HepG2 (cell line): Measurements from ENCODE around the gene SPOPL. TPM values are rescaled to one million over a fixed set of nuclear protein-coding genes. Genes with fewer than 3 reads are reported as not detected.

Source experiments
- CREM ChIP-seq, 2 experiments: sonication (generic) in 1 of 2; formaldehyde crosslinking in 1 of 2; IDR thresholded peaks; 2 replicates each; pipeline versions ENCODE4 v1.4.0 to v1.6.1; 2016 to 2020; ENCODE audit warnings: antibody characterized with exemption in 1 of 2, mild to moderate bottlenecking in 1 of 2, missing genetic modification reagents in 1 of 2
- DPF2 ChIP-seq: sonication (generic); formaldehyde crosslinking; IDR thresholded peaks from 2 replicates; pipeline ENCODE4 v1.4.0; 2020; ENCODE audit warnings: mild to moderate bottlenecking, low read depth, missing genetic modification reagents, borderline replicate concordance
- ISL2 ChIP-seq: sonication (generic); formaldehyde crosslinking; IDR thresholded peaks from 2 replicates; pipeline ENCODE4 v1.5.0; 2020; ENCODE audit warnings: missing genetic modification reagents
- MTF2 ChIP-seq: sonication (generic); formaldehyde crosslinking; IDR thresholded peaks from 2 replicates; pipeline ENCODE4 v1.5.0; 2020; ENCODE audit warnings: missing genetic modification reagents, borderline replicate concordance
- NRL ChIP-seq: sonication (generic); formaldehyde crosslinking; IDR thresholded peaks from 2 replicates; pipeline ENCODE4 v1.5.0; 2020; ENCODE audit warnings: missing genetic modification reagents, mild to moderate bottlenecking, moderate library complexity, borderline replicate concordance
- PRMT3 ChIP-seq: sonication (generic); formaldehyde crosslinking; IDR thresholded peaks from 2 replicates; pipeline ENCODE4 v1.8.1; 2022; ENCODE audit warnings: low read depth, mild to moderate bottlenecking, moderate library complexity, missing genetic modification reagents, borderline replicate concordance
- ZNF225 ChIP-seq: sonication (generic); formaldehyde crosslinking; IDR thresholded peaks from 2 replicates; pipeline ENCODE4 v1.4.0; 2020; ENCODE audit warnings: mild to moderate bottlenecking, missing genetic modification reagents
- ZNF343 ChIP-seq: sonication (generic); formaldehyde crosslinking; IDR thresholded peaks from 2 replicates; pipeline ENCODE4 v1.4.0; 2020; ENCODE audit warnings: mild to moderate bottlenecking, missing genetic modification reagents
- ZNF546 ChIP-seq: sonication (generic); formaldehyde crosslinking; conservative IDR thresholded peaks from 2 replicates; pipeline ENCODE4 v1.8.1; 2023; ENCODE audit warnings: mild to moderate bottlenecking, missing genetic modification reagents
- polyA plus RNA-seq, 8 experiments: library from polyadenylated mRNA; depleted of rRNA in 3 of 8; stranded (reverse) in 7 of 8; unstranded in 1 of 8; fragments of >200 nt; fragmentation: Illumina TruSeq in 4 of 8; extraction: Trizol in 4 of 8; gene quantifications; 2 replicates each; pipeline versions ENCODE4 v1.2.1 to v1.2.3, GENCODE V29; 2011 to 2016; ENCODE audit warnings: low read depth in 4 of 8, missing spikeins in 1 of 8, mixed read lengths in 1 of 8; ENCODE audit not compliant: insufficient read depth in 1 of 8
- total RNA-seq, 5 experiments: library from RNA; depleted of rRNA; stranded (reverse); fragments of >200 nt; fragmentation: Illumina TruSeq; extraction: Trizol; gene quantifications; 2 replicates each; pipeline ENCODE4 v1.2.3, GENCODE V29; 2016; ENCODE audit warnings: low read depth in 1 of 5
- TF ChIP-seq, protein P1 (sequence below): sonication (generic); formaldehyde crosslinking; IDR thresholded peaks from 2 replicates; pipeline ENCODE4 v1.9.0; 2021; ENCODE audit warnings: mild to moderate bottlenecking, missing genetic modification reagents
- TF ChIP-seq, protein P2 (sequence below): IDR thresholded peaks from 2 replicates; pipeline ENCODE4 v1.6.1; 2016; ENCODE audit warnings: low read depth
- TF ChIP-seq, protein P3 (sequence below): sonication (generic); formaldehyde crosslinking; IDR thresholded peaks from 2 replicates; pipeline ENCODE4 v1.4.0; 2020; ENCODE audit warnings: missing genetic modification reagents
- TF ChIP-seq, protein P4 (sequence below): sonication (generic); formaldehyde crosslinking; IDR thresholded peaks from 2 replicates; pipeline ENCODE4 v1.5.0; 2020; ENCODE audit warnings: mild to moderate bottlenecking, missing genetic modification reagents, moderate library complexity

Gene SPOPL
- total and polyA plus RNA-seq, 2 of the 13 experiments (the other 11 are each of a cell fraction or from before 2014, with no cell fraction given), result 12.6 to 51.6 TPM

DNA sequence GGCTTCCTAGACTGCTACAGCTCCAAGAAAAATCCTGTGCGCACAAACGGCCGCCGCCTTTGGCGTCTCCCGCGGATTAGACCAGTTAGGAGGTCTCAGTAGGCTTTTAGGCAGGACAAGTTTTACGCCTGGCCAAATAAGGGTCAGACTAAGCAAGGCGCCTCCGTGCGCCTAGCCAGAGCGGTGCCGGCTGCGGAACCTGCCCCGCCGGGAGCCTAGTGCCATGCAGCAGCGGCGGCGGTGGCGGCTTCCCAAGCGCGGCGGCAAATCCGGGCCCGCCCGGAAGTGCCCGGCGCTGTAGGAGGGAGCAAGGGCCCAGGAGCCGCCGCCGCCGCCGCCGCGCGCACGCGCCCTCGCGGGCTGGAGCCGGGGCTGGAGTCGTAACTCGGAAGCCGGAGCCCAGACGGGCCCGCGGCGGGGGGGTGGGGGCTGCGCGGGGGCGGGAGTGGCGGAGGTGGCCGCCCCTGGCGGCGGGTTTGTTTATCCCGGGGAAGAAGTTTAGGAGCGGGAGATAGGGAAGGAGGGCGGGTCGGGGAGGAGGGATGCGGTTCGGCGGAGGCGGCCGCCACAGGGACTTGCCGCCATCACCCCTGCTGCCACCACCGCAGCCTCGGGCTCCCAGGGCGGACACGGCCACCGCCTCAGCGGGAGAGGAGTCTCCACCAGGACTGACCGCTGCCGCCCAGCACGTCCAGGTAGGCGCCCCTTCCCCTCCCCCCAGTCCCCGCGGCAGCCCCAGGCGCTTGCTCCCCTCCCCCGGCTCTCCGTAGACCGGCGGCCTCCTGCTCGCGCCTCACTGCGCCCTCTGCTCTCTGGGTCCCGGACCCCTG, at the start of gene SPOPL (continued):
- TF ChIP-seq, protein P1, sequence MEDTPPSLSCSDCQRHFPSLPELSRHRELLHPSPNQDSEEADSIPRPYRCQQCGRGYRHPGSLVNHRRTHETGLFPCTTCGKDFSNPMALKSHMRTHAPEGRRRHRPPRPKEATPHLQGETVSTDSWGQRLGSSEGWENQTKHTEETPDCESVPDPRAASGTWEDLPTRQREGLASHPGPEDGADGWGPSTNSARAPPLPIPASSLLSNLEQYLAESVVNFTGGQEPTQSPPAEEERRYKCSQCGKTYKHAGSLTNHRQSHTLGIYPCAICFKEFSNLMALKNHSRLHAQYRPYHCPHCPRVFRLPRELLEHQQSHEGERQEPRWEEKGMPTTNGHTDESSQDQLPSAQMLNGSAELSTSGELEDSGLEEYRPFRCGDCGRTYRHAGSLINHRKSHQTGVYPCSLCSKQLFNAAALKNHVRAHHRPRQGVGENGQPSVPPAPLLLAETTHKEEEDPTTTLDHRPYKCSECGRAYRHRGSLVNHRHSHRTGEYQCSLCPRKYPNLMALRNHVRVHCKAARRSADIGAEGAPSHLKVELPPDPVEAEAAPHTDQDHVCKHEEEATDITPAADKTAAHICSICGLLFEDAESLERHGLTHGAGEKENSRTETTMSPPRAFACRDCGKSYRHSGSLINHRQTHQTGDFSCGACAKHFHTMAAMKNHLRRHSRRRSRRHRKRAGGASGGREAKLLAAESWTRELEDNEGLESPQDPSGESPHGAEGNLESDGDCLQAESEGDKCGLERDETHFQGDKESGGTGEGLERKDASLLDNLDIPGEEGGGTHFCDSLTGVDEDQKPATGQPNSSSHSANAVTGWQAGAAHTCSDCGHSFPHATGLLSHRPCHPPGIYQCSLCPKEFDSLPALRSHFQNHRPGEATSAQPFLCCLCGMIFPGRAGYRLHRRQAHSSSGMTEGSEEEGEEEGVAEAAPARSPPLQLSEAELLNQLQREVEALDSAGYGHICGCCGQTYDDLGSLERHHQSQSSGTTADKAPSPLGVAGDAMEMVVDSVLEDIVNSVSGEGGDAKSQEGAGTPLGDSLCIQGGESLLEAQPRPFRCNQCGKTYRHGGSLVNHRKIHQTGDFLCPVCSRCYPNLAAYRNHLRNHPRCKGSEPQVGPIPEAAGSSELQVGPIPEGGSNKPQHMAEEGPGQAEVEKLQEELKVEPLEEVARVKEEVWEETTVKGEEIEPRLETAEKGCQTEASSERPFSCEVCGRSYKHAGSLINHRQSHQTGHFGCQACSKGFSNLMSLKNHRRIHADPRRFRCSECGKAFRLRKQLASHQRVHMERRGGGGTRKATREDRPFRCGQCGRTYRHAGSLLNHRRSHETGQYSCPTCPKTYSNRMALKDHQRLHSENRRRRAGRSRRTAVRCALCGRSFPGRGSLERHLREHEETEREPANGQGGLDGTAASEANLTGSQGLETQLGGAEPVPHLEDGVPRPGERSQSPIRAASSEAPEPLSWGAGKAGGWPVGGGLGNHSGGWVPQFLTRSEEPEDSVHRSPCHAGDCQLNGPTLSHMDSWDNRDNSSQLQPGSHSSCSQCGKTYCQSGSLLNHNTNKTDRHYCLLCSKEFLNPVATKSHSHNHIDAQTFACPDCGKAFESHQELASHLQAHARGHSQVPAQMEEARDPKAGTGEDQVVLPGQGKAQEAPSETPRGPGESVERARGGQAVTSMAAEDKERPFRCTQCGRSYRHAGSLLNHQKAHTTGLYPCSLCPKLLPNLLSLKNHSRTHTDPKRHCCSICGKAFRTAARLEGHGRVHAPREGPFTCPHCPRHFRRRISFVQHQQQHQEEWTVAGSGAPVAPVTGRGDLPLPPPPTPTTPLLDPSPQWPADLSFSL (CRISPR knock-in tag), result no peak
- no peak for TF ChIP-seq CREM (IDR thresholded peaks at IDR 0.05)
- TF ChIP-seq CREM (CRISPR knock-in tag; IDR thresholded peaks at IDR 0.05), result no peak
- TF ChIP-seq ZNF546, result no peak
- TF ChIP-seq, protein P2, sequence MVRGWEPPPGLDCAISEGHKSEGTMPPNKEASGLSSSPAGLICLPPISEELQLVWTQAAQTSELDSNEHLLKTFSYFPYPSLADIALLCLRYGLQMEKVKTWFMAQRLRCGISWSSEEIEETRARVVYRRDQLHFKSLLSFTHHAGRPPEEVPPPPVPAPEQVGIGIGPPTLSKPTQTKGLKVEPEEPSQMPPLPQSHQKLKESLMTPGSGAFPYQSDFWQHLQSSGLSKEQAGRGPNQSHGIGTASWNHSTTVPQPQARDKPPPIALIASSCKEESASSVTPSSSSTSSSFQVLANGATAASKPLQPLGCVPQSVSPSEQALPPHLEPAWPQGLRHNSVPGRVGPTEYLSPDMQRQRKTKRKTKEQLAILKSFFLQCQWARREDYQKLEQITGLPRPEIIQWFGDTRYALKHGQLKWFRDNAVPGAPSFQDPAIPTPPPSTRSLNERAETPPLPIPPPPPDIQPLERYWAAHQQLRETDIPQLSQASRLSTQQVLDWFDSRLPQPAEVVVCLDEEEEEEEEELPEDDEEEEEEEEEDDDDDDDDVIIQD, result 0 out of 2 replicates have a peak, but pooled peaks have one; percentile 1
- TF ChIP-seq ZNF225, result no peak; the same call in 1 of the 2 replicates
- peak; percentile 90 for TF ChIP-seq NRL (CRISPR knock-in tag)
- TF ChIP-seq ZNF343, result no peak
- TF ChIP-seq, protein P3, sequence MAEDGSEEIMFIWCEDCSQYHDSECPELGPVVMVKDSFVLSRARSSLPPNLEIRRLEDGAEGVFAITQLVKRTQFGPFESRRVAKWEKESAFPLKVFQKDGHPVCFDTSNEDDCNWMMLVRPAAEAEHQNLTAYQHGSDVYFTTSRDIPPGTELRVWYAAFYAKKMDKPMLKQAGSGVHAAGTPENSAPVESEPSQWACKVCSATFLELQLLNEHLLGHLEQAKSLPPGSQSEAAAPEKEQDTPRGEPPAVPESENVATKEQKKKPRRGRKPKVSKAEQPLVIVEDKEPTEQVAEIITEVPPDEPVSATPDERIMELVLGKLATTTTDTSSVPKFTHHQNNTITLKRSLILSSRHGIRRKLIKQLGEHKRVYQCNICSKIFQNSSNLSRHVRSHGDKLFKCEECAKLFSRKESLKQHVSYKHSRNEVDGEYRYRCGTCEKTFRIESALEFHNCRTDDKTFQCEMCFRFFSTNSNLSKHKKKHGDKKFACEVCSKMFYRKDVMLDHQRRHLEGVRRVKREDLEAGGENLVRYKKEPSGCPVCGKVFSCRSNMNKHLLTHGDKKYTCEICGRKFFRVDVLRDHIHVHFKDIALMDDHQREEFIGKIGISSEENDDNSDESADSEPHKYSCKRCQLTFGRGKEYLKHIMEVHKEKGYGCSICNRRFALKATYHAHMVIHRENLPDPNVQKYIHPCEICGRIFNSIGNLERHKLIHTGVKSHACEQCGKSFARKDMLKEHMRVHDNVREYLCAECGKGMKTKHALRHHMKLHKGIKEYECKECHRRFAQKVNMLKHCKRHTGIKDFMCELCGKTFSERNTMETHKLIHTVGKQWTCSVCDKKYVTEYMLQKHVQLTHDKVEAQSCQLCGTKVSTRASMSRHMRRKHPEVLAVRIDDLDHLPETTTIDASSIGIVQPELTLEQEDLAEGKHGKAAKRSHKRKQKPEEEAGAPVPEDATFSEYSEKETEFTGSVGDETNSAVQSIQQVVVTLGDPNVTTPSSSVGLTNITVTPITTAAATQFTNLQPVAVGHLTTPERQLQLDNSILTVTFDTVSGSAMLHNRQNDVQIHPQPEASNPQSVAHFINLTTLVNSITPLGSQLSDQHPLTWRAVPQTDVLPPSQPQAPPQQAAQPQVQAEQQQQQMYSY (CRISPR knock-in tag), result no peak
- TF ChIP-seq, protein P4, sequence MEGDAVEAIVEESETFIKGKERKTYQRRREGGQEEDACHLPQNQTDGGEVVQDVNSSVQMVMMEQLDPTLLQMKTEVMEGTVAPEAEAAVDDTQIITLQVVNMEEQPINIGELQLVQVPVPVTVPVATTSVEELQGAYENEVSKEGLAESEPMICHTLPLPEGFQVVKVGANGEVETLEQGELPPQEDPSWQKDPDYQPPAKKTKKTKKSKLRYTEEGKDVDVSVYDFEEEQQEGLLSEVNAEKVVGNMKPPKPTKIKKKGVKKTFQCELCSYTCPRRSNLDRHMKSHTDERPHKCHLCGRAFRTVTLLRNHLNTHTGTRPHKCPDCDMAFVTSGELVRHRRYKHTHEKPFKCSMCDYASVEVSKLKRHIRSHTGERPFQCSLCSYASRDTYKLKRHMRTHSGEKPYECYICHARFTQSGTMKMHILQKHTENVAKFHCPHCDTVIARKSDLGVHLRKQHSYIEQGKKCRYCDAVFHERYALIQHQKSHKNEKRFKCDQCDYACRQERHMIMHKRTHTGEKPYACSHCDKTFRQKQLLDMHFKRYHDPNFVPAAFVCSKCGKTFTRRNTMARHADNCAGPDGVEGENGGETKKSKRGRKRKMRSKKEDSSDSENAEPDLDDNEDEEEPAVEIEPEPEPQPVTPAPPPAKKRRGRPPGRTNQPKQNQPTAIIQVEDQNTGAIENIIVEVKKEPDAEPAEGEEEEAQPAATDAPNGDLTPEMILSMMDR (CRISPR knock-in tag), result peak; percentile 38; the same call in 1 of the 2 replicates
- TF ChIP-seq ISL2 (CRISPR knock-in tag), result peak; percentile 23; the same call in 1 of the 2 replicates
- no peak for TF ChIP-seq PRMT3 (CRISPR knock-in tag)
- no peak for TF ChIP-seq DPF2 (CRISPR knock-in tag)
- TF ChIP-seq MTF2 (CRISPR knock-in tag), result no peak
